Kidney (tissue), 14 donors: ENCODE data around the gene CHD8. TPM values are rescaled to one million over a fixed set of nuclear protein-coding genes. Genes with fewer than 3 reads are reported as not detected.

Experiments
- DNase-seq, 5 donors: peaks; one replicate each; pipeline ENCODE4 v3.0.0-alpha.2; 2013 to 2020
- FAIRE-seq: peaks from 2 replicates; lab custom pipeline; 2012; peaks lifted over from hg19 to GRCh38; lab: Jason Lieb, UNC
- H3K27ac ChIP-seq, 2 donors: one replicate each; pipeline ENCODE4 v1.7.0; 2013; ENCODE audit warnings: low read depth in 2 of 2, low read length in 2 of 2, inconsistent platforms in 1 of 2
- H3K27me3 ChIP-seq: one replicate; pipeline ENCODE4 v1.7.1; 2013; ENCODE audit warnings: low read length, inconsistent platforms; ENCODE audit not compliant: control insufficient read depth, insufficient read depth
- H3K36me3 ChIP-seq, 3 donors: one replicate each; pipeline versions ENCODE4 v1.7.0 to v1.7.1; 2013; ENCODE audit warnings: low read length in 3 of 3, control low read depth in 1 of 3, inconsistent platforms in 1 of 3; ENCODE audit not compliant: insufficient read depth in 3 of 3, control insufficient read depth in 2 of 3
- H3K4me1 ChIP-seq, 3 donors: one replicate each; pipeline versions ENCODE4 v1.7.0 to v1.7.1; 2013; ENCODE audit warnings: low read length in 3 of 3, inconsistent platforms in 1 of 3, low read depth in 1 of 3; ENCODE audit not compliant: control insufficient read depth in 2 of 3, insufficient read depth in 2 of 3
- H3K4me3 ChIP-seq, 3 donors: one replicate each; pipeline versions ENCODE4 v1.7.0 to v1.8.1; 2013; ENCODE audit warnings: low read length in 3 of 3, control low read depth in 1 of 3, inconsistent platforms in 1 of 3
- H3K9ac ChIP-seq, 3 donors: one replicate each; pipeline versions ENCODE4 v1.7.0 to v1.7.1; 2013; ENCODE audit warnings: low read length in 3 of 3, control low read depth in 1 of 3, inconsistent platforms in 1 of 3
- H3K9me3 ChIP-seq, 3 donors: one replicate each; pipeline versions ENCODE4 v1.7.0 to v1.7.1; 2013; ENCODE audit warnings: low read length in 3 of 3, control low read depth in 1 of 3, inconsistent platforms in 1 of 3; ENCODE audit not compliant: control insufficient read depth in 2 of 3, insufficient read depth in 1 of 3
- intact Hi-C: fragments of 100-400 bp; cut with DNase I; formaldehyde crosslinking; loops from one replicate; pipeline ENCODE4 v1.11.1; 2022
- polyA plus RNA-seq: library from polyadenylated mRNA; stranded (reverse); fragments of 350-450 nt; fragmentation: Illumina TruSeq; extraction: RNeasy Lipid Tissue Mini Kit (QIAGEN cat#74804); gene quantifications from one replicate; pipeline ENCODE4 v1.2.3, GENCODE V29; 2014; ENCODE audit warnings: low read depth, low replicate concordance; ENCODE audit not compliant: insufficient read depth
- total RNA-seq: library from RNA; stranded (reverse); fragmentation: NEBNext Ultra II Directional; extraction: Animal tissue kit (Norgen Biotek cat#: 25700); gene quantifications from one replicate; pipeline ENCODE4 v1.2.1, GENCODE V29; 2021
- TF ChIP-seq, protein P1 (sequence below): IDR thresholded peaks from 3 replicates; pipeline ENCODE4 v1.5.1; 2012; ENCODE audit warnings: mild to moderate bottlenecking, moderate library complexity, borderline replicate concordance; ENCODE audit not compliant: insufficient read depth; ENCODE audit errors: extremely low read depth
- donor health status: control.
- donor health status: control.
- donor health status: control.
- donor health status: control.
- donor health status: control.
- donor health status: DM: yes; HTN: yes; CAD: no.
- donor health status: Normal renal cell carcinoma (clear cell type).

The CHD8 gene
- total and polyA plus RNA-seq, 2 donors from 2014 or later = 35.8 to 77.4 TPM

DNA sequence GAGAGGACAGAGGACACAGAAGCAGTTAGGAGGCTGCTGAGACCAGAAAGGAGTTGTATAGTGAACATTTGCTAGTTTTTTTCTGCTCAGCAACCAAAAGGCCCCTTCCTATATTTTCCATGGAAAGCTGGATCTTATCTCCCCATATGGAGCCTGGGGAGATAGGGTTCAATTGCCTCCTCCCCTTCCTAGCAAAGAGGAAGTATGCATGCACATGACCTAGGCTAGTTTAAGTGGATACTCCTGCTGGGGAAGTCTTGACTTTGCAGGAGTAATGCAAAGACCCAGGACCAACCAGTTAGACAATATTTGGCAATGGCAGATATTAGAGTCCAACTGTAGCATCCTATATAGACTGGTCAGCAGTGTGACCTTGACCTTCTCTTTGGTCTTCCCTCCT lies 15.1 kb downstream of the CHD8 start:
- Histone ChIP-seq H3K27me3 (no peaks in the 10 kb centered on the region), H3K4me3 (no peak overlapping the region), H3K9ac (no peak overlapping the region), H3K4me1 (peaks cover 0 to 6% (median 4%) of the 10 kb centered on the region in 3 donors), H3K27ac (no peak overlapping the region), H3K36me3 (no peaks in the 10 kb centered on the region), H3K9me3 (no peaks in the 10 kb centered on the region)
- intact Hi-C loops = no loop called here
- TF ChIP-seq, protein P1, sequence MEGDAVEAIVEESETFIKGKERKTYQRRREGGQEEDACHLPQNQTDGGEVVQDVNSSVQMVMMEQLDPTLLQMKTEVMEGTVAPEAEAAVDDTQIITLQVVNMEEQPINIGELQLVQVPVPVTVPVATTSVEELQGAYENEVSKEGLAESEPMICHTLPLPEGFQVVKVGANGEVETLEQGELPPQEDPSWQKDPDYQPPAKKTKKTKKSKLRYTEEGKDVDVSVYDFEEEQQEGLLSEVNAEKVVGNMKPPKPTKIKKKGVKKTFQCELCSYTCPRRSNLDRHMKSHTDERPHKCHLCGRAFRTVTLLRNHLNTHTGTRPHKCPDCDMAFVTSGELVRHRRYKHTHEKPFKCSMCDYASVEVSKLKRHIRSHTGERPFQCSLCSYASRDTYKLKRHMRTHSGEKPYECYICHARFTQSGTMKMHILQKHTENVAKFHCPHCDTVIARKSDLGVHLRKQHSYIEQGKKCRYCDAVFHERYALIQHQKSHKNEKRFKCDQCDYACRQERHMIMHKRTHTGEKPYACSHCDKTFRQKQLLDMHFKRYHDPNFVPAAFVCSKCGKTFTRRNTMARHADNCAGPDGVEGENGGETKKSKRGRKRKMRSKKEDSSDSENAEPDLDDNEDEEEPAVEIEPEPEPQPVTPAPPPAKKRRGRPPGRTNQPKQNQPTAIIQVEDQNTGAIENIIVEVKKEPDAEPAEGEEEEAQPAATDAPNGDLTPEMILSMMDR = no peak
- DNase-seq (no peak), FAIRE-seq (no peak)

DNA sequence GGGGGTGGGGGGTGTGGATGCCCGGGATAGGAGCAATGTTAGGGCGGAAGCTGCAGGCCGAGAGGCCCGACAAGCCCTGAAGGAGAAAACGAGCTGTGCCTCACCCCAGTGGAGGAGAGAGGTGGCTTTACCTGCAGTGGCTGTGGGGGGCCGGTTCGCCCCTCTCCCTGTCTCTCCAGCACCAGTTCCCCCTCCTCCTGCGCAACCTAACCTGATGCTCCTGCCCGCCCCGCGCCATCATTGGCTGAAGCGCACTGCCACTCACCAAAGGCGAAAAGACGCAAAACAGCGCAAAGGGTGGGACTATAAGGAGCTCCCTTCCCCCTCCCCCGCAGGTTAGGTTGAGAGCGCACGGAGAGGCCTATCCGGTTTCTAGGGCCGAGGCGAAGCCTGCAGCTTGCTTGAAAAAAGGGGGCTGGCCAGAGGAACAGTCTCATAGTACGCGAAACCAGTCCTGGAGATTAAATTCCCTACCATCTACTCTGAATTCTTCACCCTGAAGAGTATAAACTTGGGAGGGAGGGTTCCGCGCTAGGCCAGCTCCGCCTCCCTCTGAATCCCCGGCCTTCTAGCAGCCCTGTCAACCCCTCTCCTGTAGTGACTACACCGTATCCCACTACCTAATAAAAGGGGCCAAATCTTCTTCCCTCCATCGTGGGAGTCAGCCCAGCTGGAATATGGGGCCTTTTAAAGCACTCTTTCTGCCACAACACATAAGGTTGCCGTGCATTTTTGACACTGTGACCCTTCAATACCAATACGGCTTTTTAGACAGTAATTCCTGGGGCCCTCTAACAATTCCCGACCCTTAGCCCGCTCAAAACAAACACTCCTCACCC lies 18.6 kb downstream of the CHD8 start:
- no peak for FAIRE-seq
- no peaks in the 10 kb centered on the region for H3K36me3 ChIP-seq

DNA sequence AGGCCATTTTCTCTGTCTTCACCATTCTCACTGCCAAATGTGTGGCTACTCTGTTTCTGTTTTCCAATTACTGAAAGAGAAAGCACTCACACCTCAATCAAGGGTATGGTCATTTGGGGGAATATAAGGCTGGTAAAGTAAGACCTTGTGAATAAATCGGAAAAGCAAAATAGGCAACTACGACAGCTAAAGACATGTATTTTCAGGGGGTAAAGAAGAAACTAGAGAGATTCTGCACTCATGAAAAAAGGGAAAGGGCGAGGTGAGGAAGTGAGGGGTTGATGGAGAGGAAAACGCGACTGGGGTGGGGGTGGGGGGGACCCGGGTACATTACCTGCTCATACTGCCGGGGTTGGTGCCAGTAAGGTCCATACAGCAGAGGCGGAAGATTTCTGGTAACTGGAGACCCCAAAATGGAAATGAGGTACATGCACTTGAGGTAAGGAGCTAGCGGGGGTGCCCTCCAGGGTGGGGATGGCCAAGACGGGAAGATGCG lies 19.3 kb downstream of the CHD8 start:
- FAIRE-seq (no peak), DNase-seq (peak in 2 of 5 donors; percentile 9 to 19)
- TF ChIP-seq, protein P1 = no peak
- Histone ChIP-seq H3K27me3 (no peaks in the 10 kb centered on the region), H3K36me3 (peaks cover 0 to 2% (median 0%) of the 10 kb centered on the region in 3 donors), H3K9ac (peak overlapping the region; percentile 51 to 97 (median 88)), H3K27ac (peak overlapping the region; percentile 48 to 91), H3K4me3 (peak overlapping the region; percentile 86 to 92 (median 90)), H3K4me1 (peaks cover 0 to 6% (median 4%) of the 10 kb centered on the region in 3 donors), H3K9me3 (no peaks in the 10 kb centered on the region)
- intact Hi-C loops = no loop called here

More for the DNA sequence above, 18.6 kb downstream of the CHD8 start:
- Histone ChIP-seq H3K27ac (peak overlapping the region; percentile 91 to 95), H3K9me3 (no peaks in the 10 kb centered on the region), H3K27me3 (no peaks in the 10 kb centered on the region), H3K9ac (peak overlapping the region; percentile 88 to 97 (median 96)), H3K4me1 (peaks cover 0 to 6% (median 4%) of the 10 kb centered on the region in 3 donors), H3K4me3 (peak overlapping the region; percentile 86 to 92 (median 90))
- TF ChIP-seq, protein P1 = no peak
- peak; percentile 98 to 100 (median 99) for DNase-seq
- intact Hi-C loops = no loop called here
